Measurements from ENCODE around the gene ADD3.
"Not testable (repeated sequence)": the region's sequence is repeated elsewhere in the genome, so short reads cannot be mapped to it uniquely, and the experiment has no call there.

Gene ADD3

GRCh38 chr10:109976681-109977080 lies 31.1 kb upstream of the ADD3 start:
- DNase-seq, result no peak

DNA sequence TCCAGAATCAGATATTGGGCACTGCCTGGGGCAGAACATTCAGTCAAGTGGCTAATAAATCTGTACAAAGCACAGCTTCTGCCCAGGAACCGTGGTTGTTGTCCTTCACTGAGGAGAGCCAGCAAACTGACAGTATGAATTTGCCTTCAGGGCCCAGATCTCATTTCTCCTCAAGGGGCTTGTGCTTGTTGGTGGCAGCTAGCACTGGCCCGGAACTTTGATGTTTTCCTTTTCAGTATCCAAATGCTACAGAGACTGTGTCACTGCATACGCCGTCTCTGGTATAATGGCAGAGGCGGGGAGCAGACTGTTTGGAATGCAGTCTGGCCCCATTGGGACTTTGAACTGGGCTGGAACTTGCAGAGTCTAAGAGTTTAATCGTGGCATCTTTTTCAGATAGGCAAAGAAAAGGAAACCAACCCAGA lies 30.4 kb upstream of the ADD3 start:
- no peak for DNase-seq

DNA sequence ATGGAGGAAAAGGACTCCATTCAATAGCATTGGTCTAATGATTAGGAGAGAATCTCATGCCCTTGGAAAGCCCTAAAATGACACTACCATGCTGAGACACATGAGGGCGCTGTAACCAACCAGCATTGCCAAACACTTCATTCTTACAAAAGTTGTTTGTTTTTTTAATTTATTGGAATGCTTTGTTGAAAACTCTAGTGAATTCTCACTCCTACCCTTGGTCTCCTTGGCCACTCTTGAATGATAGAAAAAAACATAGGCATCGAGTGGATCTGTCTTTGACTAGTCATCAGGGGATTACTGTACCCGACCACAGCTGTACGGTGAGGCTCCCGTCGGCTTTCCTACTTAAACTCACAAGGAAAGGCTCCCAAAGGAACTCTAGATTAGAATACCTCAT lies 29.3 kb upstream of the ADD3 start:
- DNase-seq, result peak; percentile 74 to 79

GRCh38 chr10:109979215-109979614 lies 28.6 kb upstream of the ADD3 start:
- DNase-seq, result no peak

GRCh38 chr10:109981650-109982049 lies 26.1 kb upstream of the ADD3 start:
- no peak for DNase-seq

DNA sequence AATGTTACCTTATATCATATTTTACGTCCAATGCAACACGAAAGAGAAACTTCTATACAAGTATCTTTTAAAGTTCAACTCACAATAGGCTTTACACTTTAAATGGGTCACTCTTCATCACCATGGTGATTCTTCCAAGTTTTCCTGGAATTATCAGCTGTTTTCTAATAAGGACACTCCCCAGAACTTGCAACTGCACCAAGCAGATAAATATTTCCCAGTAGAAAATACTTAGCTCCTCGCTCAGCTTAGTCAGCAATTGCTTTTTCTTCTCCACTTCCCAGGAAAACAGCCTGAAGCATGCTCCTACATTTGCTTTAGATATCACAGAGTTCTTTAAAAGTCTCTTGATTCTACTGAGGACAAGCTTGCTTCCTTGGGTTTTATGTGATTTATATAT lies 25.7 kb upstream of the ADD3 start:
- no peak for DNase-seq

GRCh38 chr10:109982812-109983211 lies 25.0 kb upstream of the ADD3 start:
- DNase-seq, result no peak

GRCh38 chr10:109984013-109984412 lies 23.8 kb upstream of the ADD3 start:
- DNase-seq, result no peak

DNA sequence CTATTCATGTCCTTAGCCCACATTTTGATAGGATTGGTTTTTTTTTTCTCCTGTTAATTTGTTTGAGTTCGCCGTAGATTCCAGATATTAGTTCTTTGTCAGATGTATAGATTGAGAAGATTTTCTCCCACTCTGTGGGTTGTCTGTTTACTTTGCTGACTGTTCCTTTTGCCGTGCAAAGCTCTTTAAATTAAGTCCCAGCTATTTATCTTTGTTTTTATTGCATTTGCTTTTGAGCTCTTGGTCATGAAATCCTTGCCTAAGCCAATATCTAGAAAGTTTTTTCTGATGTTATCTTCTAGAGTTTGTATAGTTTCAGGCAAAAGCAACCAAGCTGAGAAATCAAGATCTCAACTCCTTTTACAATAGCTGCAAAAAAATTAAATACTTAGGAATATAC lies 22.0 kb upstream of the ADD3 start:
- DNase-seq, result not testable (repeated sequence)

DNA sequence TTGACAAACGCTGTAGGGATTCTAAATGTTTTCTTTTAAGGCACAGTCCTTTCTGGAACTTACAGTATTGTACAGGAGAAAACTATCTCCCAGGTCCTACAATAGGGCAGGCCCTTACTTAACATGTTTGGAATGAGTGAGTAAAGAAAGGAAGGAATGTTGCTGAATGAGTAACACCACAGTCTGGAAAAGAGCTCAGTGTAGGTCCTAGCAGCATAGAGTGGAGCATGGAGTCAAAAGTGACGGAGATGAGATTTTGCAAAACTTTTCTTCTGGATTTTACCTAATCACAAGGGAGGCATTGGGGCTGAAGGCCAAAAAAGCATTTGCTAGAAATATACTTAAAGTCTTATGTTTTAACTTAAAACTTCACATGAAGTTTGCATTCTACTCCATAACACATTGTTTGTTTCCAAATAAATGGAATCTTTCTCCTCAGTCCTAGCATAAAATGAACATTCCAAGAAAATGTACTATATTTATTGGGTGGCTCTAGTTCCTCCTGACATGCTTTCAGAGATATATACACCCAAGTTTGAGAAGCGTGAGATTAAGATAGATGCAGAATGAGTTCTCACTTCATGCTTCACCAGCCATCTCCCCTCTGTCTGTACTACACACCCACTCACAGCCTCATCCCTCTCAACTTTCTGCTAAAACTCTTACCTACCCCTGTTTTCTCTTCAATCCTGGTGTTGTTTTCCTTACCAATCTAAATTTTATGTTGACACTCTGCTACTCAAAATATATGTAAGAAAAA lies 20.2 kb upstream of the ADD3 start:
- no peak for DNase-seq

DNA sequence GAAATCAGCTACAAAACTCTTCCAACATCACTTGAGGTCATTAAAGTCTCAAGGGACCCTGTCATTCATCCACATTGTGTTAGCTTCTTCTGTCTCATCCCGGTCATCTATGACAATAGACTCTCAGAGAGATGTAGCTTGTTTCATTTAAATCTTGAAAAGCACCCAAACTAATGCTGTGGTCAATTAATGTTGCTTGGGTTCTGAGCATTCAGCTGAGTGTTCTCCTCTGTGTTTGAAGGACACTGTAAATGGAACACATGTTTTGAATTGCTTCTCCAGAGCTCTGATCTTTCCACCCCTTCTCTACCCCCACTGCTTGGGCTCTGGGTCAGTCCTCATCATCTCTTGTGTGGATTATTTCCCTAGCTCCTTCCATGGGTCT lies 19.6 kb upstream of the ADD3 start:
- DNase-seq, result no peak

DNA sequence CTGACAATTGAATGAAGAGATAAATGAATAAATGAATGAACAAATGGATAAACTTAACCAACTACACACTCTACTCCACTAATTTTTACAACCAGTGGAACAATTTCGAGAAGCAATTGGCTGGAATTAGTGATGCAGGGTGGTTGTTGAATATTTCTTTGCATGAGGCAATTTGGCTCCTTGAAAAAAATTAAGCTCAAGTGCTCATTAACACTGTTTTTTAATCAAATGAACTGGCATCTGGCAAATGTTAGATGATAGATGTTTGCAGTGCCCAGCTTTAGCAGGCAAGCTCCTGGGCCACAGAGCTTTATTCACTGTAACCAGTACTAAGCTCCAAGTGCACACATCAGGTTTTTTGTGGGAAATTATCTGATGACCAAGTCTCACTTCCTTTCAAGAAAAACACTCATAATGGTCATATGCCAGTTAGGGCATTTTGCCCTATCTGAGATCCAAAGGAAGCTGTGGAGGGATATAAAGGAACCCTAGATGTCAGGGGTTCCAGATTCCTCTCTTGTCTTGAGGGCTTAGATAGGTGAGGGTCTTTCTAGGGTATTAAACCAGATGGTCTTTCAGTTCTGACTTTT lies 16.4 kb upstream of the ADD3 start:
- DNase-seq, result no peak

- DNase-seq, result no peak
These were observed 15.3 kb upstream of the ADD3 start for GRCh38 chr10:109992485-109992884.

DNA sequence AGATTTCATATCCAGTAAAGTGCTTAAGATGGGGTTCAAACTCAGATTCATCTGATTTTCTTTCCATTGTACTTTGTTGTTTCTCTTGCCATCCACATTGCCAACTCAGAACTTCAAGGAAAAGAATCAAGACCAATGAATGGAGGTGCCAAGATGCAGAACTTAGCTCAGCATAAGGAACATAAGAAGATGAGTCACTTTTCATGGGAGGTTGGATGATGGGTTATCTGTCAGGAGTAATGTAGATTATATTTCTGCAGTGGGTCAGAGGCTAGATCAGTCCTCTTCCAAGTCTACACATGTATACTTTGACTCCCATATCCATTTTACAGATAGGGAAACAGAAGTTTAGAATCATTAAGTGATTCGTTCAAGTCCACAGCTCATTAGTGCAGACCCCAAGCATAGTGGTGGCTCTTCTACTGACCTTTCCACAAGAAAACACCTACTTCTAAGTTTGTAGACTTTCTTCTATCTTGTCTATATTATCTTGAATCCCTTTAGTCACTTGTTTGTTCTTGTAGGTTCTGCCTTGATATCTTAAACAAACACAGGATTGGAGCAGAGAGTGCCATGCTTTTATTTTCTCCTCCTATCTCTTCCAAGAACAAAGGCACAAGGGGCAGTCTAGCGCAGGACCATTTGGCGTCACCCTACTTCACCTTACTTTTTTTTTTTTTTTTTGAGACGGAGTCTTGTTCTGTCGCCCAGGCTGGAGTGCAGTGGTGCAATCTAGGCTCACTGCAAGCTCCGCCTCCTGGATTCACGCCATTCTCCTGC lies 14.0 kb upstream of the ADD3 start:
- DNase-seq, result no peak

- no peak for DNase-seq
These were observed 12.8 kb upstream of the ADD3 start for GRCh38 chr10:109994711-109995577.

DNA sequence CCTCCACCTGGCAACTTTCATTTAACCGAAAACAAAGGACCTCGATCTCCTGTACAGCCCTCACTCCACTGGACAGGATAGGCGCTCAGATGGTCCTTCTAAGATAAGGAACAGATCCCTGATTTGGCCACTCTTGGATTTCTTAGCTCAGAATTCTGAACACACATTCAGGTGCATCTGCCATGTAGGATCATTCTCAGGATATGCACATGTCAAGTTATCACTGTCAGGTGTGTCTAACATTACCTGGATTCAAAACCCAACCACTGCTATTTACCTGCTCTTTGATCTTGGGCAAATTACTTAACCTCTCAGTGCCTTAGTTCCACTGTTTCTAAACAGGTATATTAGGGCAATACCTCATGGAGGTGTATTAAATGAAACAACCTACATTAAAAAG lies 12.2 kb upstream of the ADD3 start:
- DNase-seq, result no peak

DNA sequence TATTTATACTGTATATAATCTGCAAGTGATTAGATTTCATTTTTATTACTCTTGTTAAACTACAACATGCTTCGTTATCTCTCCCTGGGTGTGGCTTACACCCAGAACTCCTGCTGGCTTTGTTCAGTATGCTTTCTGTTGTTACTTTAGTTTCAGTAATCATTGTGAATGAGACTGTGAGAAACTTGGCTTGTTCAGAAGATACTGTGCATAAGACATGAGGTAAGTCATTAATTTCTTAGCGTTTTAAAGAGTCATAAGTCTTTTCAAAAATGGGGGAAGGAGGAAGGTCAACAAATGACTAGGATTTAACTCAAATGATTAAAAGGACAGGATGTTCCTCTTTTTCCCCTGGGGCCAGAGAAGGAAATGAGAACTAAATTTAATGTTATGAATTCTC lies 11.6 kb upstream of the ADD3 start:
- DNase-seq, result no peak

GRCh38 chr10:109996766-109997171 lies 11.0 kb upstream of the ADD3 start:
- no peak for DNase-seq

DNA sequence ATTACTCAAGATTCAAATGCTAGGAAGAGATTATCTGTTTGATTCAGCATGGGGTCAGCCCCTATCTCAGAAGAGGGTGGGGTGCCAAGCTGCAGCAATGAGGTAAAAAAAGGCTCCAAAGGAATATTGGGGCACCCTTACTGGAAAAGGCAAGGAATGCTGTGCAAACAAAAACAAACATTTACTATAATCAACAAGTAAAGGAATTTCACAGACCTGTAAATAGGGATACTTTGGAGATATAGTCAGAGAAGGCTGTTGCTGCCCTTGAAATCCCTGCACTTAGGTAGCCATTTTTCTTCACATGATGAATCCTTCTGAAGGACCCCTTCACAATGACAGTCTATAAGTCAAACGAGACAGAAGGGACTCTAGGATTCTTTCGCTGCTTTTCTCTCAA lies 10.6 kb upstream of the ADD3 start:
- no peak for DNase-seq

DNA sequence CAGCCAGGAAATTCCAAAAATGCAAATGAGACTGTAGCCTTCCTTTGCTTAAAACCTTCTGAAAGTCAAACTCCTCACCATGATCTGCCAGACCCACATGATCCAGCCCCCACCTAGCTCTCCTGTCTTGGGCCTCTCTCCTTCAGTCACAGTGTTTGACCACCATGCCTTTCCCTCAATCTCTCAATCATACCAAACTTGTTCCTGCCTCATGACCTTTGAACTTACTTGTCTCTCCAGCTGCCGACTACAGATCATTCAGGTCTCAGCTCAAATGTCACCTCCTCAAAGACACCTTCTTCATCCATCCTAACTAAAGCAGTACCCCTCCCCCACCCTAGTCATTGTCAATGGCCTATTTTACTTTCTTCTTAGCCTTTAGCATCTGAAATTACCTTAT lies 9.3 kb upstream of the ADD3 start:
- DNase-seq, result no peak

DNA sequence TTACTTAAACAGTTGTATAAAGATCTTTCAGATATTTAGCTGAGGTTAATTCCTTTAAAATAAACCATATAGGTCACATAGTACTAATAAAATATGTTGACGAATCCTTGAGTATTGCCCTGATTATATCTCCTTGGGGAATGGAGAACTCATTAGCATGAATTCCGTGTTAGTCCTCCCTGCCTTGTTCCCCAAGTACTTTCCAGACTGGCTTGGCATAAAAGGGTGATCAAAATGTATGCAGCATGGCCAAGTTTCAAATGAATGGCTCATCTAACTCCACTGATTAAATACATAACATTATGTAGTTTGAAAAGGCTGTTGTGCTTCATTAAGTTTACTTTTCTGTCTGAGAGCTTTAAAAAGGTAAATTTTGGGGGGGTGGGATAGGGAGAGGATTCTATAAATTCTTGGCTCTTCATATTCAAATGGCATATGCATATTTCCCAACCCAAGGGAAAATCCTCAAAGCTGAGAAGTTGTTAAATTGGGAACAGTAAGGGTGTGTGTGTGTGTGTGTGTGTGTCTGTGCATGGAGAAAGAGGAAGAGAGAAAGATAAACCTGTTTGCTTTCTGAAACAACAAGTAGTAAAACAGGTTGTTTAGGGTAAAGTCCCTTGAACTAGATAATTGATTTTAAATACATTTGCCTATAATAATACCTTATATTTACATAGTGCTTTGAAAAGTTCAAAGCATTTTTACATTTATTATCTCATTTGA lies 4.8 kb upstream of the ADD3 start:
- DNase-seq, result no peak

- DNase-seq, result no peak
These were observed 4.3 kb upstream of the ADD3 start for GRCh38 chr10:110003524-110003885.

GRCh38 chr10:110005719-110006118 lies 2.1 kb upstream of the ADD3 start:
- no peak for DNase-seq

All from activated CD4-positive, alpha-beta T cell treated with anti-CD3 and anti-CD28 coated beads, Interleukin-2, amount 50 U/mL, for 48 hours (primary cell).